Neural cell (in vitro differentiated cells): ENCODE results near the gene ARL15.

ENCODE experiments used
- CTCF ChIP-seq: fragments of 450-650 bp; IDR thresholded peaks from 2 replicates; pipeline ENCODE4 v1.5.1; 2014; ENCODE audit warnings: antibody characterized with exemption, mild to moderate bottlenecking, moderate library complexity; ENCODE audit not compliant: poor library complexity, severe bottlenecking
- EP300 ChIP-seq: fragments of 450-650 bp; conservative IDR thresholded peaks from 2 replicates; pipeline ENCODE4 v1.6.1; 2014; ENCODE audit warnings: antibody characterized with exemption, mild to moderate bottlenecking, moderate library complexity; ENCODE audit not compliant: poor library complexity, severe bottlenecking
- EZH2 ChIP-seq: fragments of 200-600, 300-800 bp; shearing (Covaris generic), sonication (generic); IDR thresholded peaks from 2 replicates; pipeline ENCODE4 v1.6.1; 2014; ENCODE audit warnings: antibody characterized with exemption, low read length, borderline replicate concordance, mild to moderate bottlenecking; ENCODE audit not compliant: insufficient read depth, poor library complexity, severe bottlenecking
- MXI1 ChIP-seq: fragments of 450-650 bp; conservative IDR thresholded peaks from 2 replicates; pipeline ENCODE4 v1.6.1; 2014; ENCODE audit warnings: antibody characterized with exemption, mild to moderate bottlenecking; ENCODE audit not compliant: poor library complexity, severe bottlenecking
- POLR2AphosphoS5 ChIP-seq: IDR thresholded peaks from 2 replicates; pipeline ENCODE4 v1.6.1; 2012
- TAF1 ChIP-seq: IDR thresholded peaks from 2 replicates; pipeline ENCODE4 v1.6.1; 2012; ENCODE audit warnings: low read depth

GRCh38 chr5:54080831-54081230, 229.5 kb downstream of the ARL15 start:
- no peak for TF ChIP-seq CTCF
- TF ChIP-seq EZH2 = no peak
- no peak for TF ChIP-seq TAF1
- no peak for TF ChIP-seq MXI1
- TF ChIP-seq EP300 = no peak
- TF ChIP-seq POLR2AphosphoS5 = no peak
